ENCODE results near the gene C11orf24. TPM values are rescaled to one million over a fixed set of nuclear protein-coding genes. Genes with fewer than 3 reads are reported as not detected.
"Not testable (repeated sequence)": the region's sequence is repeated elsewhere in the genome, so short reads cannot be mapped to it uniquely, and the experiment has no call there.

C11orf24 gene
- total RNA-seq, 1 donor, result 4.4 TPM

- Histone ChIP-seq H3K9me3 (ENCODE audit: low read depth, low read length) (no peaks in the 10 kb centered on the region), H3K27me3 (ENCODE audit: insufficient read depth, low read length) (no peaks in the 10 kb centered on the region), H3K4me1 (ENCODE audit: insufficient read depth, low read length) (no peaks in the 10 kb centered on the region), H3K4me3 (ENCODE audit: low read length) (no peak overlapping the region)
These were observed 17.7 kb upstream of the C11orf24 start for GRCh38 chr11:68289456-68289855.

GRCh38 chr11:68287419-68287818 lies 15.6 kb upstream of the C11orf24 start:
- no peak overlapping the region for H3K4me3 ChIP-seq (ENCODE audit: low read length)
- peaks cover 7% of the 10 kb centered on the region for H3K4me1 ChIP-seq (ENCODE audit: insufficient read depth, low read length)
- H3K27me3 ChIP-seq (ENCODE audit: insufficient read depth, low read length), result no peaks in the 10 kb centered on the region
- no peaks in the 10 kb centered on the region for H3K9me3 ChIP-seq (ENCODE audit: low read depth, low read length)

GRCh38 chr11:68284588-68284987 lies 12.8 kb upstream of the C11orf24 start:
- H3K4me3 ChIP-seq (ENCODE audit: low read length); H3K27me3 ChIP-seq (ENCODE audit: insufficient read depth, low read length); H3K9me3 ChIP-seq (ENCODE audit: low read depth, low read length): not testable (repeated sequence)
- H3K4me1 ChIP-seq (ENCODE audit: insufficient read depth, low read length), result peaks cover 17% of the 10 kb centered on the region

DNA sequence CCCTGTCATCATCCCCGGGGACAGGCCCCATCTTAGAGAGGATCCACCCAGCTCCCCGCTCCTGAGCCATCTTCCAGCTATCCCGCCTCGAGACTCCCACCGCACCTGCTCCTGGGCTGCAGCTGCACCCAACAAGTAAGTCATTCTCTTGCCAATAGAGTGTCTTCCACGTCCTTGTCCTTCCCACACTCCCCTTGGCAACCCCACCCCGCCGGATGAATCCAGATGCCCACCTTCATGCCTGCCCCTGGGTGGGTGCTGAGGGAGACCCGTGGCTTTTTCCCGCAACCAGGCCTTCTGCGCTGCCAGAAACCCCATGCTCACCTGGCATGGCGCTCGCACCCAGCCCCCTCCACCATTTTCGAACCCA lies 11.1 kb upstream of the C11orf24 start:
- H3K9me3 ChIP-seq (ENCODE audit: low read depth, low read length), result no peaks in the 10 kb centered on the region
- H3K4me3 ChIP-seq (ENCODE audit: low read length), result no peak overlapping the region
- H3K4me1 ChIP-seq (ENCODE audit: insufficient read depth, low read length), result peaks cover 17% of the 10 kb centered on the region
- H3K27me3 ChIP-seq (ENCODE audit: insufficient read depth, low read length), result no peaks in the 10 kb centered on the region

GRCh38 chr11:68282141-68282860 lies 10.5 kb upstream of the C11orf24 start:
- Histone ChIP-seq H3K4me1 (ENCODE audit: insufficient read depth, low read length) (peaks cover 17% of the 10 kb centered on the region), H3K27me3 (ENCODE audit: insufficient read depth, low read length) (no peaks in the 10 kb centered on the region), H3K4me3 (ENCODE audit: low read length) (no peak overlapping the region), H3K9me3 (ENCODE audit: low read depth, low read length) (no peaks in the 10 kb centered on the region)

DNA sequence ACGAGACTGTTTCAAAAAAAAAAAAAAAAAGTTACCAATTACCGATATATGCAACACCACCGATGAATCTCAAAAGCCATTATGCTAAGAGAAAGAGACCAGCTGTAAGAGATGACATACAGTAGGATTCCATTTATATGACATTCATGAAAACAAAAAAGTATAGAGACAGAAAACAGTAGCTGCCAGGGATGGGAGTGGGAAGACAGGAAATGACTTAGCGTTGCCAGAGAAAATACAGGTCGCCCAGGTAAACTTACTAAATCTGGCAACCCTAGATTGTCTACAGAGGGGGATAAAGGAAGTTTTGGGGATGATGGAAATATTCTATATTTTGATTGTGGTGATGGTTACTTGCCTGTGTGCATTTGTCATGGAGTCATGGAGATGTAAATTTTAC lies 7.9 kb upstream of the C11orf24 start:
- Histone ChIP-seq H3K9me3 (ENCODE audit: low read depth, low read length) (no peaks in the 10 kb centered on the region), H3K4me3 (ENCODE audit: low read length) (no peak overlapping the region), H3K27me3 (ENCODE audit: insufficient read depth, low read length) (no peaks in the 10 kb centered on the region), H3K4me1 (ENCODE audit: insufficient read depth, low read length) (peaks cover 17% of the 10 kb centered on the region)

GRCh38 chr11:68276861-68277260 lies 5.1 kb upstream of the C11orf24 start:
- Histone ChIP-seq H3K4me1 (ENCODE audit: insufficient read depth, low read length) (peaks cover 29% of the 10 kb centered on the region), H3K9me3 (ENCODE audit: low read depth, low read length) (no peaks in the 10 kb centered on the region), H3K27me3 (ENCODE audit: insufficient read depth, low read length) (no peaks in the 10 kb centered on the region), H3K4me3 (ENCODE audit: low read length) (no peak overlapping the region)

- Histone ChIP-seq H3K4me1 (ENCODE audit: insufficient read depth, low read length) (peaks cover 30% of the 10 kb centered on the region), H3K4me3 (ENCODE audit: low read length) (no peak overlapping the region), H3K27me3 (ENCODE audit: insufficient read depth, low read length) (no peaks in the 10 kb centered on the region), H3K9me3 (ENCODE audit: low read depth, low read length) (no peaks in the 10 kb centered on the region)
These were observed 4.1 kb upstream of the C11orf24 start for GRCh38 chr11:68275721-68276507.

GRCh38 chr11:68274306-68274705 lies 2.5 kb upstream of the C11orf24 start:
- Histone ChIP-seq H3K27me3 (ENCODE audit: insufficient read depth, low read length) (no peaks in the 10 kb centered on the region), H3K9me3 (ENCODE audit: low read depth, low read length) (no peaks in the 10 kb centered on the region), H3K4me3 (ENCODE audit: low read length) (no peak overlapping the region), H3K4me1 (ENCODE audit: insufficient read depth, low read length) (peaks cover 46% of the 10 kb centered on the region)

DNA sequence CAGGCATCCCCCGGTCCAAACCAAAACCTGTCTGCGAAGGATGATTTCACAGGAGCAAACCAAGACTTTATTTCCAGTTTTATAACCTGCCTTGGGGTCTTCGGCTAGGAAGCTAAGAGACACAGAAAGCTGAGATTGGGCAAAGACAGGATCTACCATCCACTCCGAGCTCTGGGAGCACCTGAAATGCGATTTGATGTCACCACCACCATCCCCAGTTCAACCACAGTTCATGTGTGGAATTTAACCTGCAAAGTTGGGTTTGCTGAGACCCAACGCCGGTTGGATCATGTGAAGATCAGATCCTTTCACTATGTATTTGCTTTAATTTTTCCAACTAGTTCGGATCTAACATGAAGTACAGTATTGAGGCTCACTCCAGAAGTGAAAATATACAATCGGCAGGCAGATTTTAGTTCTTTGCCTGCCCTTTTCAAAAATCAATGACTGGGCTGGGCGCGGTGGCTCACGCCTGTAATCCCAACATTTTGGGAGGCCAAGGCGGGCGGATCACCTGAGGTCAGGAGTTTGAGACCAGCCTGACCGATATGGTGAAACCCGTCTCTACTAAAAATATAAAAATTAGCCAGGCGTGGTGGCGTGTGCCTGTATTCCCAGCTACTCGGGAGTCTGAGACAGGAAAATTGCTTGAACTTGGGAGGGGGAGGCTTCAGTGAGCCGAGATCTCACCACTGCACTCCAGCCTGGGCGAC lies 1.4 kb upstream of the C11orf24 start:
- Histone ChIP-seq H3K4me1 (ENCODE audit: insufficient read depth, low read length) (peaks cover 46% of the 10 kb centered on the region), H3K4me3 (ENCODE audit: low read length) (peak overlapping the region; percentile 63), H3K9me3 (ENCODE audit: low read depth, low read length) (no peaks in the 10 kb centered on the region), H3K27me3 (ENCODE audit: insufficient read depth, low read length) (no peaks in the 10 kb centered on the region)

DNA sequence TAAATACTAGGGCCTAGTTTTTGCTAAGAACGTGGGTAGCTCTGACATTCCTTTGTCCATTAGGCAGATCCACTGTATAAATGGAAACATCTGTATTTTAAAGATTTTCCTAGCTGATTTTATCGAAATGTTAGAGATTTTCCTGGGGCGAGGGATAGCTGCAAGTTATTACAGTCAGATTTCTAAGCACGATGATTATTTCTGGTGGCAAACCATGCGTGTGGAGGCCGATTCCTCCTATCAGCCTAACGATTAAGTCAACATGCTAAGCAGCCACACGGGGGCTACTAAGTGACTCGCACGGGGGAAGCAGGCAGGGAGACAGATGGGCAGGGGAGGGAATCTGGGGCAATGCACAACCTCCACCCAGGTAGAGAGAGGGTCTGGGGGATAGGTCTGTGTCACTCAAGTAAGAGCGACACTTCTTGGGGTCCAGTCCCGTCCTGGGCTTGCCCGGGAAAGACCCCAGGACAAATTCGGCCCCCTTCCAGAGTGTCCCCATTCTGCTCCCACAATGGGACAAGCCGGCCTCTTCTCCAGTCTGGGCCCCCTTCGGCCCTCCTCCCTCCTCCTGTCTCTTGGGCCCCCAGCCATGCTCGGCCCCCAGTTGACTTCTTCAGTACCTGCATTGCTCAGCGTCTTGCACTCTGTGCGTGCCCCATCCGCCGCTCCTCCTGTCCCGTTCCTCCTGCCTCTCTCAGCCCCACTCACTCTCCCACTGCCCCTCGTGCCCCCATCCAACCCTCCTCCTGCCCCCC lies 571 bp downstream of the C11orf24 start:
- H3K27me3 ChIP-seq (ENCODE audit: insufficient read depth, low read length), result no peaks in the 10 kb centered on the region
- peaks cover 66% of the 10 kb centered on the region for H3K4me1 ChIP-seq (ENCODE audit: insufficient read depth, low read length)
- peak overlapping the region; percentile 63 for H3K4me3 ChIP-seq (ENCODE audit: low read length)
- no peaks in the 10 kb centered on the region for H3K9me3 ChIP-seq (ENCODE audit: low read depth, low read length)

- no peaks in the 10 kb centered on the region for H3K9me3 ChIP-seq (ENCODE audit: low read depth, low read length)
- H3K4me3 ChIP-seq (ENCODE audit: low read length), result peak overlapping the region; percentile 63
- H3K4me1 ChIP-seq (ENCODE audit: insufficient read depth, low read length), result peaks cover 74% of the 10 kb centered on the region
- no peaks in the 10 kb centered on the region for H3K27me3 ChIP-seq (ENCODE audit: insufficient read depth, low read length)
These were observed 1.4 kb downstream of the C11orf24 start for GRCh38 chr11:68270196-68271022.

GRCh38 chr11:68269414-68270081 lies 2.2 kb downstream of the C11orf24 start:
- H3K4me3 ChIP-seq (ENCODE audit: low read length), result no peak overlapping the region
- no peaks in the 10 kb centered on the region for H3K27me3 ChIP-seq (ENCODE audit: insufficient read depth, low read length)
- H3K4me1 ChIP-seq (ENCODE audit: insufficient read depth, low read length), result peaks cover 82% of the 10 kb centered on the region
- H3K9me3 ChIP-seq (ENCODE audit: low read depth, low read length), result no peaks in the 10 kb centered on the region

DNA sequence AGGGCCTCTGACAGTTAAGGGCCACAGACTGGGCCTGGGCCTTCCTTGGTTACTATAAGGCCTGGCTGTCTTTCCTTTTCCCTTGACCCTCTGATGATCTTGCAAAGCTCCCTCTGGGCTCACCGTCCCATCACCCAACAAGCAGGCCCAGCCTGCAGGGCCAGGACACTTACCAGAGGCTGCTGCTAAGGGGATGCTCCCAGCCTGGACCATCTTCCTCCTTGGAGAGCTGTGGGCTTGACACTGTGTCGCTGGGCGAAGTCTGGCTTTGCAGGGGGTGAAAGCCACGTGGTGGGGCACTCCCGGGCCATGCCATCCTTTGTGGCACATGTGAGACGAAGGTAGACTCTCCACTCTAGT lies 3.9 kb downstream of the C11orf24 start:
- Histone ChIP-seq H3K4me1 (ENCODE audit: insufficient read depth, low read length) (peaks cover 65% of the 10 kb centered on the region), H3K9me3 (ENCODE audit: low read depth, low read length) (no peaks in the 10 kb centered on the region), H3K4me3 (ENCODE audit: low read length) (no peak overlapping the region), H3K27me3 (ENCODE audit: insufficient read depth, low read length) (no peaks in the 10 kb centered on the region)
